Stomach smooth muscle (tissue), 2 donors: Measurements from ENCODE around the gene SLCO2A1.

Source experiments
- H3K27ac ChIP-seq: one replicate; pipeline ENCODE4 v1.7.0; 2013; ENCODE audit warnings: mild to moderate bottlenecking, low read length, inconsistent platforms
- H3K27me3 ChIP-seq, 2 donors: one replicate each; pipeline ENCODE4 v1.7.0; 2013; ENCODE audit warnings: low read length in 2 of 2; ENCODE audit not compliant: insufficient read depth in 2 of 2, control insufficient read depth in 1 of 2
- H3K36me3 ChIP-seq, 2 donors: one replicate each; pipeline ENCODE4 v1.7.0; 2013; ENCODE audit warnings: low read length in 2 of 2; ENCODE audit not compliant: control insufficient read depth in 2 of 2, insufficient read depth in 2 of 2
- H3K4me1 ChIP-seq: one replicate; pipeline ENCODE4 v1.7.0; 2013; ENCODE audit warnings: low read length; ENCODE audit not compliant: control insufficient read depth, insufficient read depth
- H3K4me3 ChIP-seq, 2 donors: one replicate each; pipeline ENCODE4 v1.7.0; 2013; ENCODE audit warnings: low read length in 2 of 2
- H3K9ac ChIP-seq, 2 donors: one replicate each; pipeline ENCODE4 v1.7.0; 2013; ENCODE audit warnings: low read length in 2 of 2, mild to moderate bottlenecking in 1 of 2
- H3K9me3 ChIP-seq, 2 donors: one replicate each; pipeline ENCODE4 v1.7.0; 2013; ENCODE audit warnings: low read length in 2 of 2; ENCODE audit not compliant: control insufficient read depth in 2 of 2
- donor health status: healthy.
- donor health status: Pancreatic carcinoma.

The SLCO2A1 gene

DNA sequence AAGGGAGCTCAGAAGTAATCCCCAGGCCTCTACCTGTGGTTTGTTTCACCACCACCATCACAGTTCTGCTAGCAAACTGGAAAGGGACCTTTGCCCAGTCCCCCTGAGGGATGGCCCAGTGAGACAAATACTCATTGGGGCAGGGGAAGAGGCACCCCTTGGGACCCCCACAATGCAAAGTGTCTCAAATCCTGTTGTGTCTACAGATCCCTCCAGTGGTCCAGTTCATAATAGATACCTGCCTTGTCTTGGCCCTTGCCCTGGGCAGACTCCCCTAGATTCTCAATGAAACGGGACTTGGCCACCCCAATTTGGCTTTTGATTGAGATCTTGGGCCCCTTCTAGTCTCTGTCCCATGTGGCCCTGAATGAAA lies 90.3 kb downstream of the SLCO2A1 start:
- no peak overlapping the region for H3K27ac ChIP-seq
- H3K36me3 ChIP-seq: no peaks in the 10 kb centered on the region

DNA sequence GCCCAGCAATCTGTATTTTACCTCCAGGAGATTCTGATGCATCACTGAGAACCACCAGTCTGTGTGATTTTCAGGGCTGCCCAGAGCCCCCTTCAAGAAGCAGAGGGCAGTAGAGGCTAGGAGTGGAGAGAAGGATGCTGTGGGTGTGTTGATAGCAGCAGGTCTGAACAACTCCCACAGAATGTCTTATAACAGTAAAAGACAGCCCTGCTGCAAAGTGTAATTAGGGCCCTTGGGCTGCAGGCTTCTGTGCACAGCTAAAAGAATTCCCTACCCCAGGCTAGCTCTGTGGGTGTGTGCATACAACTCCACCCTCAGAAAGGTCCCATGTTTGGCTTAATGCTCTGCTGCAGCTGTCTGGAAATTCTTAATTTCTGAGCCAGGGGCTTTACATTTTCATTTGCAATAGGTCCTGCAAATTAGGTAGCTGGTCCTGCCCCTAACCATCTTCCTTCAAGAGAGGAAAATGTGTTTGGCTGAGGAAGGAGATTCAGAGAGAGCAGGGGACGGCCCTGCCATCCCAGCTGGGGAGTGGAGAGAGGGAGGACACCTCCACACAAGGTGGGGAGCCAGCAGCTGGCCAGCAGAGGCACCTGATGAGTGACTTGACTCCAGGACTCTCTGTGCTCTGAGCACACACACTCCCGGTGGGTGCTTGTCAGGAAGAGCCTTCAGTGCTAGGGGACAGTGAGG lies 90.8 kb downstream of the SLCO2A1 start:
- Histone ChIP-seq H3K9me3 (no peaks in the 10 kb centered on the region), H3K9ac (no peak overlapping the region), H3K27ac (no peak overlapping the region), H3K4me3 (no peak overlapping the region), H3K27me3 (peaks cover 0 to 4% of the 10 kb centered on the region in 2 donors), H3K4me1 (peaks cover 4% of the 10 kb centered on the region), H3K36me3 (no peaks in the 10 kb centered on the region)

More for the DNA sequence above, 90.3 kb downstream of the SLCO2A1 start:
- Histone ChIP-seq H3K27me3 (peaks cover 0 to 4% of the 10 kb centered on the region in 2 donors), H3K9ac (no peak overlapping the region), H3K4me1 (peaks cover 7% of the 10 kb centered on the region), H3K9me3 (no peaks in the 10 kb centered on the region), H3K4me3 (no peak overlapping the region)

DNA sequence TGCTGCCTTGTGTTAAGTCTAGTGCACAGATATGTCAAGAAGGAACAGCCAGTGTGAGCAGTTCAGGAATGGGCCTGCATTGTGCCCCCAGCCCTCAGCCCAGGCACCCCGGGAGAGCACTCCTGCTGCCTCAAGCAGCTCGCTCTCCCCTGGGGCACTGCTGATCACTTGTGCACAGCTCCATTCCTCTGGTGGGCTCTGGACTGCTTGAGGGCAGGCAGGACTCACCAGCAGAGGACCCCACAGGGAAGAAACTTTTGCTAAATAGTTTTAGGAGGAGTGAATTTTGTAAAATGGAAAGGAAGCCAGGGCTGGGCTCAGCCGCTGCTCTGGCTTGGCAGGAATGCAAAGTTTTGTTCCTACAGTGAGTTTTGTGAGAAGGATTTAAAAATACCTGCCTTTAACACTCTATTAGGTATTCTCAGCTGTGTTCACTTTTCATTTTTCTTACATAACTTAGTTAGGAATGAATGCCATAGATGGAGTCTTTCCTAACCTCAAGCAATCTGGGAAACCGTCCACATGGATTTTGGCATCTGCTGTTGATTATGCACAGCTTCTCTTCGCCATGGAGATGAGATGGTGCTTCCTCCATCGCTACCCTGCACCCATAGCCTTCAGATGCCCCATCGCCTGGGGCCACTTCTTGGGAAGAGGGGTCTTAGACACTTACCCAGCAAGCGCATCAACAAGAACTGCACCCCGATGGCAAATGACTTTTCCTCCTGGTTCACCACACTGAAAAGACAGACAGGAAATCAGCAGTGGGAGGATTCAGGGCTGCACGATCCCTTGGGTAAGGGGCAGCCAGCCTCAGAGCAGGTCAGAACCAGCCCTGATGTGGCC lies 91.7 kb downstream of the SLCO2A1 start:
- H3K4me1 ChIP-seq: no peaks in the 10 kb centered on the region
- H3K27me3 ChIP-seq: peaks cover 0 to 4% of the 10 kb centered on the region in 2 donors
- no peak overlapping the region for H3K4me3 ChIP-seq
- H3K9me3 ChIP-seq: no peaks in the 10 kb centered on the region
- no peak overlapping the region for H3K9ac ChIP-seq
- no peaks in the 10 kb centered on the region for H3K36me3 ChIP-seq
- H3K27ac ChIP-seq: no peak overlapping the region

DNA sequence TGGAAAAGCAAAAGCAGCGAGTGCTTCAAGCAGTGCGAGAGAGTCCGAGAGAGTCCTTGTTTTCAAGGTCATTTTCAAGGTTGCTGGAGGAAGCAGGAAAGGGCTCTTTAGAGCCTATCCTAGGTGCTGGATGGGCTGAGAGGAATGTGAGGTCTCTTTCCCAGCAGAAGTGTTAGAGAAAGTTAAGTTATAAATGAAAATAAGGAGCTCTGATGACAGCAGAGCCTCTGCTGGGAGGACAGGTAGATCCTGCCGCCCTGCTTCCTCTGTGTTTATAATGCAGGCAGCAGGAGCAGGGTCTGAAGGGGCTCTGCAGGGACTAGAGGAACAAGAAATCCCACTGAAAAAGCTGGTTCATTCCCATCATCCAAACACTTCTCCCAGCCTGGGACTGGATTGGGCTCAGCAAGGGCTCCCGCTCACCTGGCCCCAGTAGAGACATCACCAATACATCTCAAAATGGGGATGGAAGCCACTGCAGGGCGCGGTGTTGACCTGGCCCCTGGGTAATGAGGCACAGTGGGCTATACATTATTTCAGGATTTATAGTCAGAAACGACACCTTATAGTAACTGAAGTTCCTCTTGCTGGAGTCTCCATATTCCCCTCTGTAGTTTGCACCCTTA lies 92.6 kb downstream of the SLCO2A1 start:
- Histone ChIP-seq H3K4me1 (no peaks in the 10 kb centered on the region), H3K4me3 (no peak overlapping the region), H3K9ac (no peak overlapping the region), H3K27me3 (peaks cover 0 to 4% of the 10 kb centered on the region in 2 donors), H3K36me3 (no peaks in the 10 kb centered on the region), H3K9me3 (no peaks in the 10 kb centered on the region), H3K27ac (no peak overlapping the region)

DNA sequence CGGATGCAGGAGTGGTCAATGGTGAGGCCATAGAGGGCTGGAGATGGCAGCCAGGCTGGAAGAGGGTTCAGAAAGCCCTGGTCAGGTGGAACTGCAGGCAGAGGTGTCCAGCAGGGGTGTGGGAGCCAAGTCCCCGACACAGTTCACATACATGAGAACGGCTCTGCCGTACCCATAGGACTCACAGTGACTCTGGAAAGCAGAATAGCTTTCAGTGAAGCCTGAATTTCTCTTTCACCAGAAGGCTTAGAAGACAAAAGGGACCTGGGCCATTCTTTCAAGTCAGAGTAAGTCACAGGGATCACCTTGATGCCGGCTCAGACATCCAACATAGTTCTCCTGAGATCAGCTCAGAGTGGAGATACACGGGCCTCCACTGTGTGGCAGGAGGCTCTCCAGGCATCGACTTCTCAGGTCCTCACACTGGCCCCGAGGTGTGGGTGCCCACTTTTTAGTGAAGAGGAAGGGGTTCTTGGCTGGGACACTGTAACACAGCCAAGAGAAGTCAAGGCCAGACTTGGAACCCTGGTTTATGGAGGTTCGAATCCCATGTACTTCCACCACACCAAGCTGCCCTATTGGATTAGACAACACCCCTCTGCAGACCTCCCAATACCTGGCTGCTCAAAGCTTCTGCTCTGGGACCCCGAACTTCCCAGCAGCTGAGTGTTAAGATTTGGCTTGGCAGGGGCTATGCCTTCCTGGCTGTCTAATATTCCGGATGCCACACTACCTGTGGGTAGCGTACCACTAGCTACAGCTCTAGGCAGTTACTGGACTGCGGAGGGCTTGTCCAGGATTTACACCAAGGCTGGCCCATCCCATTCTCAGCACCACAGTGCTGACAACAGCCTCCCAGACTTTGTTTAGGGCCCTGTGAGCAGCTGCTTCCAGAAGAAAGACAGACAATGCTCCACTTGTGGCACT lies 93.6 kb downstream of the SLCO2A1 start:
- no peak overlapping the region for H3K4me3 ChIP-seq
- peaks cover 0 to 4% of the 10 kb centered on the region in 2 donors for H3K27me3 ChIP-seq
- H3K9me3 ChIP-seq: no peaks in the 10 kb centered on the region
- H3K27ac ChIP-seq: no peak overlapping the region
- H3K36me3 ChIP-seq: no peaks in the 10 kb centered on the region
- H3K4me1 ChIP-seq: no peaks in the 10 kb centered on the region
- H3K9ac ChIP-seq: no peak overlapping the region

DNA sequence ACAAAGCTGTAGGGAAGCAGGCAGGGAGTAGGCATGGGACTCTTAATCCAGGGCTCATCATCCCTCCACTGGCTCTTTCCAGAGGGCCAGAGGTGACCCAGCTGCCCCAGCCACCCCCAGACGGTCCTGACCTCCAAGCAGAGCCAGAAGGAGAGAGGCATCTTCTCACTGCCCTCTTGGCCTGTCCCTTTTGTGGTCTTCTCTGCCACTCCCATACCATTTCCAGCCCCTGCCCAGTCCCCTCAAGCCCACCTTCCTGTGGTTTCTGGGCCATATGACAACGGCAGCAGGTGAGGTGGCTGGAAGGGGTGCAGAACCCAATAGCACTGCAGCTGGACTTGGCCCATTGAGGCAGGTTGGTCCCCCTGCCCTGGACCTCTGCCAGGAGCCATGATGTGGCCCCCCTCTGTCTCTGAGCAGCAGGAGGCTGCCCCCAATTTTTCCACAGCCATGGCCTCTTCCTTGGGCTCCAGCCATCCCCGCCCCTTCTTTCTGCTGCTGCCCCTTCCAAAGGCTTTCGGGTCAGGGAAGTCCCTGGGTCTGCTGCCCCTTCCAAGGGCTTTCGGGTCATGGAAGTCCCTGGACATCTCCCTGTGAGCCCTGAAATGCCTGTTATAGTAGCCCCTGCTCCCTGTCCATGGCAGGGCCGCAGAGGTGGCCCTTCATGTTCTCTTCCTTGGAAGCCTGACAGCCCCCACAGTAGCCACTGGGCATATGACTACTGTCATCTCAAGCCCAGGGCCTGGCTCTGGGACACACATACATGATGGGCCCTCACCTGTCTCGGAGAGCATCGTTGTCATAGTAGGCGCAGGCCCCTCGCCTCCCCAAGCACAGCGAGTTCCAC lies 94.5 kb downstream of the SLCO2A1 start:
- no peak overlapping the region for H3K4me3 ChIP-seq
- H3K27ac ChIP-seq: no peak overlapping the region
- no peak overlapping the region for H3K9ac ChIP-seq
- no peaks in the 10 kb centered on the region for H3K4me1 ChIP-seq
- no peaks in the 10 kb centered on the region for H3K9me3 ChIP-seq
- H3K36me3 ChIP-seq: no peaks in the 10 kb centered on the region
- H3K27me3 ChIP-seq: peaks cover 0 to 4% of the 10 kb centered on the region in 2 donors

DNA sequence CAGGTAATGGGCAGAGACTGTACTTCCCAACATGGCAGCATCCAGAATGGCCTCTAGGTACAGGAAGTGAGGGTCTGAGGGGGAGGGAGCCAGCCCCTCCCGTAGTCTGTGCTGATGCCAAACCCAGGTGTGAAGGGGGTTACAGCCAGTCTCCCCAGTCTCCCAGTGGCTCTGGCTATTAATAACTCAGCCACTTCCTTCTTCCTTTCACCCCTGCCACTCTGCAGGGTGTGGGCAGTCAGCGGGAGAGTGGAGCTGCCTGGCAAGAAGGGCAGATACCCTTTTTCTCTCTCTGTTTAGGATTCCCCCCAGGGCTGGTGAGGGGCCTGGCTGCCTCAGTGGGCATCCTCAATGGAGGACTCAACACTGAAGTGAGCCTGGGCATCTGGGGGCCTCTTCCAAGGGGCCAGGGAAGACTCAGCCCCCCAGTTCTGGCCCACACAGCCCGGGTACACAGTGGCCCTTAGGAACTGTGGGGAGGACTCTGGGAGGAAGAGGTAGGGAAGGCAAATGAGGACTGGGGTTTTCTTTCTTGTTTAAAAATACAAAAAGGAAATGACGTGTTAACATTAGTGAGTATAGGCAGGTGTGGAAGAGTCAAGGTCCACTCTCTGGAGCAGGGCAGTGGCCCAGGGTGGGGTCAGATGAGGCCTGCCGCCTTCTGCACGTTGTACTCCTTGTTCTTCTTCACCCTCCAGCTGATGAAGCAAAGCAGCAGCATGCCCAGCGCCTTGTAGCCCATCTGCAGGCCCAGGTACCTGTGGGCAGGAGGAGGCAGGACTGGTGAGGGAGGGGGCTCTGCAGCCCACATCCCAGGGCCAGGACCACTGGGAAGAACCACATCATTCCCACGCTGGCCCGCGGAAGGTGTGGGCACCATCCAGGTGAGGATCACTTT lies 95.4 kb downstream of the SLCO2A1 start:
- H3K9ac ChIP-seq: no peak overlapping the region
- no peak overlapping the region for H3K4me3 ChIP-seq
- H3K4me1 ChIP-seq: no peaks in the 10 kb centered on the region
- H3K36me3 ChIP-seq: no peaks in the 10 kb centered on the region
- peaks cover 0 to 7% of the 10 kb centered on the region in 2 donors for H3K27me3 ChIP-seq
- H3K27ac ChIP-seq: no peak overlapping the region
- no peaks in the 10 kb centered on the region for H3K9me3 ChIP-seq

DNA sequence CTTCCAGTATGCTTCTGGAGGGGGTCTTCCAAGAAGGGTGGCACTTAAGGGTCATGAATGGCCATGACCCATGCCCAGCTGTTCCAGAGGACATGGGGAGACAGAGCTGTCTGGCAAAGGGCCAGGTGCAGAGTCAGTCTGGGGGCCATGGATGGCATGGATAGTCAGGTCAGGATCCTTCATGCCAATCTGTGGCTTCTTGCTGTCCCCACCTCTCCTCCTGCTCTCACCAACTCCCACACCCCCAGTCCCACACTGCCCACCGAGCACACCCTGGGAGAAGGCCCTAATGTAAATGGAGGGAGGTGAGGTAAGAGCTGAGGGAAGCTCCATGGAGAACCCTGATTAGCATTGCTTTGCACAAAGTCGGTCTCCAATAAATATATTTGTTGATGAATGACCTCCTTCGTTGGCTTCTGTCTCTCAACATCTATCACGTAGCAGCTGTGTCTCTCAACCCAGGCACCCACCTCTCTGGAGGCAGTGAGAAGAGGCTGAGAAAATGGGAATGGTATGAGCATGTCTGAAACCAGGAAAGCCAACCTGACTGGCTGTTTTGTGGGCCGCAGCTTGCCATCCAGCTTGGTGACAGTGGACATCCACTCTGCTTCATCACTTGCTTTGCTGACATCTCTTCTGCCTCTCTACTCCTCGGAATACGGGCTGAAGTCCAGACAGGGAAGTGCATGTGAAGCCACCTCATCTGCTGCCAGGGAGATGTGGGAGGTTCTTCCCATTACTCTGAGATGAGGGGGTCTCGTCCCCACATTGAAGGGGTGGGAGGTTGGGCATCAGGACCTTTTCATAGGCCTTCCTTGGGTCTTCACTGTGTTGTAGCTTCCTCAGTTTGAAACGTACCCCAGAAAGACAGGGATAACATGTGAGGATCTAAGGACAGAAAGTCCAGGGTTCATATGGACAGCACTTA lies 96.4 kb downstream of the SLCO2A1 start:
- H3K9me3 ChIP-seq: no peaks in the 10 kb centered on the region
- H3K4me1 ChIP-seq: no peaks in the 10 kb centered on the region
- no peaks in the 10 kb centered on the region for H3K36me3 ChIP-seq
- H3K4me3 ChIP-seq: no peak overlapping the region
- H3K27ac ChIP-seq: no peak overlapping the region
- H3K27me3 ChIP-seq: peaks cover 0 to 7% of the 10 kb centered on the region in 2 donors
- H3K9ac ChIP-seq: no peak overlapping the region
